SK-N-MC (cell line): ENCODE measurements around the gene MNX1.

ENCODE experiments used
- DNase-seq: peaks from one replicate; pipeline ENCODE4 v3.0.0-alpha.2; 2011; ENCODE audit warnings: low read depth, low spot score
- H3K27ac ChIP-seq: fragments of 200-600 bp; sonication (generic); 2 replicates; pipeline ENCODE4 v1.5.1; 2016; ENCODE audit warnings: mixed run types
- H3K36me3 ChIP-seq: fragments of 200-600 bp; sonication (generic); 2 replicates; pipeline ENCODE4 v1.6.1; 2017; ENCODE audit warnings: antibody characterized with exemption, low read length, mixed read lengths; ENCODE audit not compliant: insufficient read depth
- H3K4me3 ChIP-seq: fragments of 200-600 bp; sonication (generic); 2 replicates; pipeline ENCODE4 v1.5.1; 2016
- H3K9ac ChIP-seq: fragments of 200-600 bp; sonication (generic); 2 replicates; pipeline ENCODE4 v1.8.0; 2017; ENCODE audit warnings: mixed run types, mixed read lengths; ENCODE audit not compliant: insufficient read length
- H3K9me3 ChIP-seq: fragments of 200-600 bp; sonication (generic); 2 replicates; pipeline ENCODE4 v1.6.1; 2017; ENCODE audit warnings: low read depth, mild to moderate bottlenecking, antibody characterized with exemption, low read length, moderate library complexity, mixed read lengths
- EZH2 ChIP-seq: fragments of 200-600 bp; sonication (generic); IDR thresholded peaks from one replicate; pipeline ENCODE4 v1.6.1; 2017; ENCODE audit warnings: antibody characterized with exemption
- FOXP2 ChIP-seq: optimal IDR thresholded peaks from 2 replicates; pipeline ENCODE3; 2011; ENCODE audit warnings: mild to moderate bottlenecking, moderate library complexity; ENCODE audit not compliant: insufficient read depth; ENCODE audit errors: extremely low read length, control extremely low read depth
- POLR2AphosphoS5 ChIP-seq: IDR thresholded peaks from 2 replicates; pipeline ENCODE4 v1.6.1; 2012; ENCODE audit warnings: mild to moderate bottlenecking, low read depth, low read length, borderline replicate concordance

Gene MNX1

GRCh38 chr7:157018997-157019608 lies 8.6 kb upstream of the MNX1 start:
- no peaks in the 10 kb centered on the region for H3K36me3 ChIP-seq
- no peak for DNase-seq
- no peak for TF ChIP-seq FOXP2
- no peak for TF ChIP-seq POLR2AphosphoS5
- no peak for TF ChIP-seq EZH2
- no peak overlapping the region for H3K27ac ChIP-seq
- no peak overlapping the region for H3K9ac ChIP-seq
- H3K4me3 ChIP-seq = no peak overlapping the region
- H3K9me3 ChIP-seq = no peaks in the 10 kb centered on the region

- no peak for DNase-seq
- Histone ChIP-seq H3K4me3 (no peak overlapping the region), H3K36me3 (no peaks in the 10 kb centered on the region), H3K9me3 (no peaks in the 10 kb centered on the region), H3K9ac (no peak overlapping the region), H3K27ac (no peak overlapping the region)
- TF ChIP-seq EZH2 (no peak), FOXP2 (no peak), POLR2AphosphoS5 (no peak)
Observed at GRCh38 chr7:157018328-157018996, 8.0 kb upstream of the MNX1 start.

- Histone ChIP-seq H3K9me3 (no peaks in the 10 kb centered on the region), H3K9ac (no peak overlapping the region), H3K27ac (no peak overlapping the region), H3K36me3 (no peaks in the 10 kb centered on the region), H3K4me3 (no peak overlapping the region)
- TF ChIP-seq POLR2AphosphoS5 = no peak
- no peak for TF ChIP-seq FOXP2
- no peak for TF ChIP-seq EZH2
- DNase-seq = no peak
Observed at GRCh38 chr7:157017603-157018327, 7.3 kb upstream of the MNX1 start.

- no peaks in the 10 kb centered on the region for H3K9me3 ChIP-seq
- no peak for TF ChIP-seq EZH2
- TF ChIP-seq FOXP2 = no peak
- TF ChIP-seq POLR2AphosphoS5 = no peak
- H3K27ac ChIP-seq = no peak overlapping the region
- no peak for DNase-seq
- no peak overlapping the region for H3K9ac ChIP-seq
- H3K4me3 ChIP-seq = no peak overlapping the region
- H3K36me3 ChIP-seq = no peaks in the 10 kb centered on the region
Observed at GRCh38 chr7:157017149-157017548, 6.7 kb upstream of the MNX1 start.

GRCh38 chr7:157016352-157017041 lies 6.0 kb upstream of the MNX1 start:
- TF ChIP-seq EZH2 (no peak), POLR2AphosphoS5 (no peak), FOXP2 (no peak)
- Histone ChIP-seq H3K36me3 (no peaks in the 10 kb centered on the region), H3K4me3 (no peak overlapping the region), H3K9ac (no peak overlapping the region), H3K9me3 (no peaks in the 10 kb centered on the region), H3K27ac (no peak overlapping the region)
- DNase-seq = no peak

- H3K9ac ChIP-seq = no peak overlapping the region
- no peaks in the 10 kb centered on the region for H3K36me3 ChIP-seq
- H3K4me3 ChIP-seq = no peak overlapping the region
- H3K9me3 ChIP-seq = no peaks in the 10 kb centered on the region
- H3K27ac ChIP-seq = no peak overlapping the region
- DNase-seq = no peak
- TF ChIP-seq EZH2 = no peak
- TF ChIP-seq POLR2AphosphoS5 = no peak
- TF ChIP-seq FOXP2 = no peak
Observed at GRCh38 chr7:157016024-157016351, 5.5 kb upstream of the MNX1 start.

GRCh38 chr7:157014635-157015555 lies 4.4 kb upstream of the MNX1 start:
- no peak overlapping the region for H3K9ac ChIP-seq
- H3K4me3 ChIP-seq = no peak overlapping the region
- no peaks in the 10 kb centered on the region for H3K36me3 ChIP-seq
- no peak for DNase-seq
- TF ChIP-seq POLR2AphosphoS5 = no peak
- TF ChIP-seq FOXP2 = no peak
- TF ChIP-seq EZH2 = no peak
- H3K9me3 ChIP-seq = no peaks in the 10 kb centered on the region
- H3K27ac ChIP-seq = no peak overlapping the region
